SK-N-SH (cell line): Measurements from ENCODE around the gene ST6GALNAC3. TPM values are rescaled to one million over a fixed set of nuclear protein-coding genes. Genes with fewer than 3 reads are reported as not detected.

Experiments
- CTCF ChIA-PET: fragments of 300-600, 350-600 bp; formaldehyde crosslinking; extraction: SDS; loops from one replicate; lab custom pipeline; 2021; lab: Yijun Ruan, JAX
- POLR2A ChIA-PET: fragments of 350-600 bp; sonication (Branson Sonifier 250); formaldehyde crosslinking; extraction: SDS; loops from one replicate; lab custom pipeline; 2020; ENCODE audit warnings: antibody characterized with exemption, inconsistent platforms; lab: Yijun Ruan, JAX
- DNase-seq: peaks from one replicate; pipeline ENCODE4 v3.0.0; 2012
- H2AFZ ChIP-seq: fragments of 200-600 bp; sonication (generic); 2 replicates; pipeline ENCODE4 v1.8.1; 2016; ENCODE audit warnings: antibody characterized with exemption, mild to moderate bottlenecking, low read depth
- H3F3A ChIP-seq: fragments of 200-600 bp; sonication (generic); replicated peaks from 2 replicates; pipeline ENCODE3; 2016; ENCODE audit warnings: antibody characterized with exemption, mild to moderate bottlenecking; ENCODE audit not compliant: insufficient read depth
- H3K27ac ChIP-seq, 2 experiments: fragments of 200-500 bp in 1 of 2; fragments of 200-600 bp in 1 of 2; sonication (Bioruptor generic) in 1 of 2; sonication (generic), shearing (Covaris generic) in 1 of 2; 2 replicates each; pipeline versions ENCODE4 v1.5.1 to v1.6.1; 2014 to 2016; ENCODE audit warnings: low read depth in 2 of 2, inconsistent platforms in 1 of 2, low read length in 1 of 2, mild to moderate bottlenecking in 1 of 2, mixed read lengths in 1 of 2
- H3K27me3 ChIP-seq: fragments of 200-600 bp; sonication (generic), shearing (Covaris generic); 2 replicates; pipeline ENCODE4 v1.6.1; 2016; ENCODE audit warnings: mixed run types; ENCODE audit not compliant: insufficient read depth
- H3K36me3 ChIP-seq, 2 experiments: fragments of 200-500 bp in 1 of 2; fragments of 200-600 bp in 1 of 2; sonication (Bioruptor generic) in 1 of 2; sonication (generic) in 1 of 2; replicated peaks in 1 of 2; 2 replicates each; pipeline versions ENCODE3 to v1.5.1; 2014 to 2016; ENCODE audit warnings: low read length in 1 of 2, mild to moderate bottlenecking in 1 of 2; ENCODE audit not compliant: insufficient read depth in 2 of 2, control insufficient read depth in 1 of 2
- H3K4me1 ChIP-seq, 2 experiments: fragments of 200-500 bp in 1 of 2; fragments of 200-600 bp in 1 of 2; sonication (Bioruptor generic) in 1 of 2; sonication (generic), shearing (Covaris generic) in 1 of 2; 2 replicates each; pipeline versions ENCODE4 v1.5.1 to v1.6.1; 2014 to 2016; ENCODE audit warnings: low read depth in 1 of 2, low read length in 1 of 2, mixed run types in 1 of 2; ENCODE audit not compliant: insufficient read depth in 2 of 2, control insufficient read depth in 1 of 2
- H3K4me2 ChIP-seq: fragments of 200-600 bp; sonication (generic), shearing (Covaris generic); 2 replicates; pipeline ENCODE4 v1.6.1; 2017; ENCODE audit warnings: mixed run types
- H3K4me3 ChIP-seq, 2 experiments: fragments of 200-500 bp in 1 of 2; fragments of 200-600 bp in 1 of 2; sonication (Bioruptor generic) in 1 of 2; sonication (generic), shearing (Covaris generic) in 1 of 2; 2 replicates each; pipeline versions ENCODE4 v1.5.1 to v1.8.1; 2014 to 2016; ENCODE audit warnings: low read depth in 2 of 2, inconsistent platforms in 1 of 2, low read length in 1 of 2, mild to moderate bottlenecking in 1 of 2, mixed read lengths in 1 of 2, moderate library complexity in 1 of 2
- H3K79me2 ChIP-seq: fragments of 200-600 bp; sonication (generic); 2 replicates; pipeline ENCODE4 v1.8.1; 2017; ENCODE audit warnings: mild to moderate bottlenecking; ENCODE audit not compliant: insufficient read depth
- H3K9ac ChIP-seq: fragments of 200-600 bp; sonication (generic); 2 replicates; pipeline ENCODE4 v1.6.1; 2017; ENCODE audit warnings: mixed run types
- H3K9me2 ChIP-seq: fragments of 200-600 bp; sonication (generic); 2 replicates; pipeline ENCODE4 v1.6.1; 2017; ENCODE audit warnings: mixed run types
- H3K9me3 ChIP-seq: fragments of 200-600 bp; sonication (generic); 2 replicates; pipeline ENCODE4 v1.6.1; 2017; ENCODE audit warnings: mixed run types, mild to moderate bottlenecking, moderate library complexity
- H4K20me1 ChIP-seq: fragments of 200-600 bp; sonication (generic); 2 replicates; pipeline ENCODE4 v1.6.1; 2017; ENCODE audit warnings: mild to moderate bottlenecking, mixed run types; ENCODE audit not compliant: insufficient read depth
- CHD2 ChIP-seq: fragments of 150-350 bp; IDR thresholded peaks from 2 replicates; pipeline ENCODE4 v1.6.1; 2018; ENCODE audit warnings: low read length; ENCODE audit not compliant: partially characterized antibody
- ELF1 ChIP-seq: IDR thresholded peaks from 2 replicates; pipeline ENCODE4 v1.4.0; 2012
- EP300 ChIP-seq, 2 experiments: IDR thresholded peaks; 2 replicates each; pipeline versions ENCODE4 v1.4.0 to v1.6.1; 2012; ENCODE audit warnings: borderline replicate concordance in 1 of 2, low read depth in 1 of 2, low read length in 1 of 2
- EZH2phosphoT487 ChIP-seq: fragments of 200-600 bp; sonication (generic); IDR thresholded peaks from 2 replicates; pipeline ENCODE4 v1.6.1; 2017; ENCODE audit warnings: low read depth, mixed run types, mild to moderate bottlenecking, antibody characterized with exemption, moderate library complexity, borderline replicate concordance
- FOXJ3 ChIP-seq: sonication (generic); formaldehyde crosslinking; IDR thresholded peaks from 2 replicates; pipeline ENCODE4 v1.5.1; 2020; ENCODE audit warnings: mild to moderate bottlenecking, missing genetic modification reagents
- FOXM1 ChIP-seq: IDR thresholded peaks from 2 replicates; pipeline ENCODE4 v1.4.0; 2012; ENCODE audit warnings: low read depth, mild to moderate bottlenecking
- GABPA ChIP-seq: IDR thresholded peaks from 2 replicates; pipeline ENCODE4 v1.4.0; 2012; ENCODE audit warnings: low read depth, mild to moderate bottlenecking
- GATA2 ChIP-seq: sonication (generic); formaldehyde crosslinking; IDR thresholded peaks from 2 replicates; pipeline ENCODE4 v1.5.0; 2020; ENCODE audit warnings: mild to moderate bottlenecking, missing genetic modification reagents
- MXI1 ChIP-seq: IDR thresholded peaks from 2 replicates; pipeline ENCODE4 v1.6.1; 2012; ENCODE audit warnings: mild to moderate bottlenecking, low read depth, low read length, improper control_type of control experiment
- NFIC ChIP-seq: IDR thresholded peaks from 2 replicates; pipeline ENCODE4 v1.4.0; 2012; ENCODE audit warnings: borderline replicate concordance
- NRF1 ChIP-seq: IDR thresholded peaks from 2 replicates; pipeline ENCODE4 v1.6.1; 2012; ENCODE audit warnings: low read depth, mild to moderate bottlenecking, low read length
- POLR2AphosphoS5 ChIP-seq: IDR thresholded peaks from 2 replicates; pipeline ENCODE4 v1.6.1; 2012; ENCODE audit warnings: low read depth, low read length
- RCOR1 ChIP-seq: fragments of 150-350 bp; IDR thresholded peaks from 2 replicates; pipeline ENCODE4 v1.6.1; 2017; ENCODE audit warnings: antibody characterized with exemption, low read length
- RXRA ChIP-seq: IDR thresholded peaks from 2 replicates; pipeline ENCODE4 v1.4.0; 2012; ENCODE audit warnings: low read depth, mild to moderate bottlenecking, borderline replicate concordance
- SIN3A ChIP-seq: IDR thresholded peaks from 2 replicates; pipeline ENCODE4 v1.6.1; 2012; ENCODE audit warnings: low read depth, mild to moderate bottlenecking, low read length, moderate library complexity, borderline replicate concordance
- SMC3 ChIP-seq: IDR thresholded peaks from 2 replicates; pipeline ENCODE4 v1.6.1; 2012; ENCODE audit warnings: low read depth, low read length, improper control_type of control experiment
- YY1 ChIP-seq: IDR thresholded peaks from 2 replicates; pipeline ENCODE4 v1.4.0; 2012; ENCODE audit warnings: low read depth, mild to moderate bottlenecking
- WGBS: methylation state at CpG from one replicate; pipeline ENCODE4 v1.1.6; 2017; ENCODE audit warnings: low lambda C conversion rate; 5-methylcytosine and 5-hydroxymethylcytosine counted together
- polyA plus RNA-seq, 3 experiments: library from polyadenylated mRNA; depleted of rRNA; stranded (reverse); fragments of >200 nt; gene quantifications; 2 replicates each; pipeline ENCODE4 v1.2.3, GENCODE V29; 2012
- TF ChIP-seq, protein P1 (sequence below): IDR thresholded peaks from 2 replicates; pipeline ENCODE4 v1.4.0; 2012; ENCODE audit warnings: low read depth
- TF ChIP-seq, protein P2 (sequence below): IDR thresholded peaks from 2 replicates; pipeline ENCODE4 v1.4.0; 2012; ENCODE audit warnings: low read depth, borderline replicate concordance
- TF ChIP-seq, protein P3 (sequence below): IDR thresholded peaks from 2 replicates; pipeline ENCODE4 v1.4.0; 2012; ENCODE audit warnings: low read depth, borderline replicate concordance
- TF ChIP-seq, protein P4 (sequence below): IDR thresholded peaks from 2 replicates; pipeline ENCODE4 v1.6.1; 2012; ENCODE audit warnings: mild to moderate bottlenecking, low read depth, low read length, moderate library complexity
- TF ChIP-seq, protein P5 (sequence below): fragments of 200-600 bp; sonication (generic); IDR thresholded peaks from 2 replicates; pipeline ENCODE4 v1.6.1; 2017; ENCODE audit warnings: antibody characterized with exemption, mild to moderate bottlenecking, moderate library complexity

ST6GALNAC3 gene
- polyA plus RNA-seq, 1 of the 3 experiments (the other 2 are of a cell fraction), result 8.1 TPM

DNA sequence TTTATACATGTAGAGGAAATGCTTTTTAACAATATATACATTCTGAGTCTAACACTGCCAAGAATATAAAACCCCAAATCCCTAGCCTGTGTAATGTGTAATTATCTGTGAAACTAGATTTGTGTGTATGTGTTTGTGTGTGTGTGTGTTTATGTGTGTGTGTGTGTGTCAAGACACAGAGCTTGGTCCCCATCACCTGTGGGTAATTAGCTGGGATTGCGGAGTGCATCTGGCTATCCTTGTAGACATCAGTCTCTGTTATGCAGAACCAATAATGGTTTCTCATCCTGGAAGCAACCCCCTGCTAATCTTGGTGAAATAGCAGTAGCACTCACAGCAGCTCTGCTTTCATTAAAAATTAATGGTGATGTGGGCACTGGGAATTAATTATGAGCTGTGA, 26.3 kb upstream of the ST6GALNAC3 start:
- H3K9me3 ChIP-seq, result no peaks in the 10 kb centered on the region
- POLR2A ChIA-PET, result no interaction called here

DNA sequence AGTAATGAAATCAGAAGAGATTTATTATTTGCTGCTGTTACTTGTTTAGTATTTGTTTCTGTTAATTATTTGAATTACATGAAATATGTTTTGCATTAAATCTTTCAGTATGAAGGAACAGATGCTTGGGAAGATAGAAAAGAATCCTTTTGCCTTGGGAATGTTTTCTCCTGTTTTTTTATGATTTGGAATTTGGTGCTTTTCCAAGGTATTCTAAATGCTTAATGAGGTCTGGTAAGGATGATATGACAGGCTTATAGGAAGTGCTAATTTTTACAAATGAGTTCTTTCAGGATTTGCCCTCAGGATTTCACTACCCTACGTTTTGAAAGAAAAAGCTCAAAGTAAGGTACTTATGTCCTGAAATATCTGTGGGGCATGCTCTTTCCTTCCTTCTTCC, 25.6 kb upstream of the ST6GALNAC3 start:
- Histone ChIP-seq H2AFZ (no peak overlapping the region), H3K4me3 (no peak overlapping the region), H3K79me2 (no peaks in the 10 kb centered on the region), H3K9ac (no peak overlapping the region), H3K36me3 (no peaks in the 10 kb centered on the region), H4K20me1 (no peaks in the 10 kb centered on the region), H3K27ac (peak overlapping the region in 1 of 2 experiments; percentile 43; a peak in 2 of 4 replicates), H3K27me3 (no peaks in the 10 kb centered on the region), H3K4me2 (no peak overlapping the region), H3K9me3 (no peaks in the 10 kb centered on the region), H3K4me1 (peaks cover 0 to 40% of the 10 kb centered on the region in 2 experiments; a peak in 2 of 4 replicates), H3F3A (no peaks in the 10 kb centered on the region), H3K9me2 (no peaks in the 10 kb centered on the region)
- CTCF ChIA-PET, result interaction anchor here (0.9 kb wide), 1 partner anchor 21 kb away, joined by 3 read pairs; no protein-coding TSS in a partner anchor
- WGBS, result 48% methylated on average over 1 of the region's 1 CpG
- no peak for DNase-seq
- POLR2A ChIA-PET, result no interaction called here
- no peak for TF ChIP-seq GABPA
- TF ChIP-seq, protein P1, sequence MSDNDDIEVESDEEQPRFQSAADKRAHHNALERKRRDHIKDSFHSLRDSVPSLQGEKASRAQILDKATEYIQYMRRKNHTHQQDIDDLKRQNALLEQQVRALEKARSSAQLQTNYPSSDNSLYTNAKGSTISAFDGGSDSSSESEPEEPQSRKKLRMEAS, result no peak
- TF ChIP-seq, protein P2, sequence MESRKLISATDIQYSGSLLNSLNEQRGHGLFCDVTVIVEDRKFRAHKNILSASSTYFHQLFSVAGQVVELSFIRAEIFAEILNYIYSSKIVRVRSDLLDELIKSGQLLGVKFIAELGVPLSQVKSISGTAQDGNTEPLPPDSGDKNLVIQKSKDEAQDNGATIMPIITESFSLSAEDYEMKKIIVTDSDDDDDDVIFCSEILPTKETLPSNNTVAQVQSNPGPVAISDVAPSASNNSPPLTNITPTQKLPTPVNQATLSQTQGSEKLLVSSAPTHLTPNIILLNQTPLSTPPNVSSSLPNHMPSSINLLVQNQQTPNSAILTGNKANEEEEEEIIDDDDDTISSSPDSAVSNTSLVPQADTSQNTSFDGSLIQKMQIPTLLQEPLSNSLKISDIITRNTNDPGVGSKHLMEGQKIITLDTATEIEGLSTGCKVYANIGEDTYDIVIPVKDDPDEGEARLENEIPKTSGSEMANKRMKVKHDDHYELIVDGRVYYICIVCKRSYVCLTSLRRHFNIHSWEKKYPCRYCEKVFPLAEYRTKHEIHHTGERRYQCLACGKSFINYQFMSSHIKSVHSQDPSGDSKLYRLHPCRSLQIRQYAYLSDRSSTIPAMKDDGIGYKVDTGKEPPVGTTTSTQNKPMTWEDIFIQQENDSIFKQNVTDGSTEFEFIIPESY, result no peak
- TF ChIP-seq GATA2, result no peak
- TF ChIP-seq SIN3A, result no peak
- TF ChIP-seq, protein P3, sequence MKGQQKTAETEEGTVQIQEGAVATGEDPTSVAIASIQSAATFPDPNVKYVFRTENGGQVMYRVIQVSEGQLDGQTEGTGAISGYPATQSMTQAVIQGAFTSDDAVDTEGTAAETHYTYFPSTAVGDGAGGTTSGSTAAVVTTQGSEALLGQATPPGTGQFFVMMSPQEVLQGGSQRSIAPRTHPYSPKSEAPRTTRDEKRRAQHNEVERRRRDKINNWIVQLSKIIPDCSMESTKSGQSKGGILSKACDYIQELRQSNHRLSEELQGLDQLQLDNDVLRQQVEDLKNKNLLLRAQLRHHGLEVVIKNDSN, result no peak
- TF ChIP-seq EP300 (IDR thresholded peaks at IDR 0.05; ENCODE audit: borderline replicate concordance in 1 of 2, low read depth in 1 of 2, low read length in 1 of 2), result no peak
- TF ChIP-seq RXRA, result no peak
- no peak for TF ChIP-seq NFIC
- TF ChIP-seq, protein P4, sequence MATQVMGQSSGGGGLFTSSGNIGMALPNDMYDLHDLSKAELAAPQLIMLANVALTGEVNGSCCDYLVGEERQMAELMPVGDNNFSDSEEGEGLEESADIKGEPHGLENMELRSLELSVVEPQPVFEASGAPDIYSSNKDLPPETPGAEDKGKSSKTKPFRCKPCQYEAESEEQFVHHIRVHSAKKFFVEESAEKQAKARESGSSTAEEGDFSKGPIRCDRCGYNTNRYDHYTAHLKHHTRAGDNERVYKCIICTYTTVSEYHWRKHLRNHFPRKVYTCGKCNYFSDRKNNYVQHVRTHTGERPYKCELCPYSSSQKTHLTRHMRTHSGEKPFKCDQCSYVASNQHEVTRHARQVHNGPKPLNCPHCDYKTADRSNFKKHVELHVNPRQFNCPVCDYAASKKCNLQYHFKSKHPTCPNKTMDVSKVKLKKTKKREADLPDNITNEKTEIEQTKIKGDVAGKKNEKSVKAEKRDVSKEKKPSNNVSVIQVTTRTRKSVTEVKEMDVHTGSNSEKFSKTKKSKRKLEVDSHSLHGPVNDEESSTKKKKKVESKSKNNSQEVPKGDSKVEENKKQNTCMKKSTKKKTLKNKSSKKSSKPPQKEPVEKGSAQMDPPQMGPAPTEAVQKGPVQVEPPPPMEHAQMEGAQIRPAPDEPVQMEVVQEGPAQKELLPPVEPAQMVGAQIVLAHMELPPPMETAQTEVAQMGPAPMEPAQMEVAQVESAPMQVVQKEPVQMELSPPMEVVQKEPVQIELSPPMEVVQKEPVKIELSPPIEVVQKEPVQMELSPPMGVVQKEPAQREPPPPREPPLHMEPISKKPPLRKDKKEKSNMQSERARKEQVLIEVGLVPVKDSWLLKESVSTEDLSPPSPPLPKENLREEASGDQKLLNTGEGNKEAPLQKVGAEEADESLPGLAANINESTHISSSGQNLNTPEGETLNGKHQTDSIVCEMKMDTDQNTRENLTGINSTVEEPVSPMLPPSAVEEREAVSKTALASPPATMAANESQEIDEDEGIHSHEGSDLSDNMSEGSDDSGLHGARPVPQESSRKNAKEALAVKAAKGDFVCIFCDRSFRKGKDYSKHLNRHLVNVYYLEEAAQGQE, result no peak
- no peak for TF ChIP-seq POLR2AphosphoS5
- no peak for TF ChIP-seq NRF1
- TF ChIP-seq EZH2phosphoT487, result no peak
- TF ChIP-seq, protein P5, sequence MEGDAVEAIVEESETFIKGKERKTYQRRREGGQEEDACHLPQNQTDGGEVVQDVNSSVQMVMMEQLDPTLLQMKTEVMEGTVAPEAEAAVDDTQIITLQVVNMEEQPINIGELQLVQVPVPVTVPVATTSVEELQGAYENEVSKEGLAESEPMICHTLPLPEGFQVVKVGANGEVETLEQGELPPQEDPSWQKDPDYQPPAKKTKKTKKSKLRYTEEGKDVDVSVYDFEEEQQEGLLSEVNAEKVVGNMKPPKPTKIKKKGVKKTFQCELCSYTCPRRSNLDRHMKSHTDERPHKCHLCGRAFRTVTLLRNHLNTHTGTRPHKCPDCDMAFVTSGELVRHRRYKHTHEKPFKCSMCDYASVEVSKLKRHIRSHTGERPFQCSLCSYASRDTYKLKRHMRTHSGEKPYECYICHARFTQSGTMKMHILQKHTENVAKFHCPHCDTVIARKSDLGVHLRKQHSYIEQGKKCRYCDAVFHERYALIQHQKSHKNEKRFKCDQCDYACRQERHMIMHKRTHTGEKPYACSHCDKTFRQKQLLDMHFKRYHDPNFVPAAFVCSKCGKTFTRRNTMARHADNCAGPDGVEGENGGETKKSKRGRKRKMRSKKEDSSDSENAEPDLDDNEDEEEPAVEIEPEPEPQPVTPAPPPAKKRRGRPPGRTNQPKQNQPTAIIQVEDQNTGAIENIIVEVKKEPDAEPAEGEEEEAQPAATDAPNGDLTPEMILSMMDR, result no peak
- no peak for TF ChIP-seq RCOR1

More for the DNA sequence above, 26.3 kb upstream of the ST6GALNAC3 start:
- Histone ChIP-seq H3K4me3 (no peak overlapping the region), H3K27me3 (no peaks in the 10 kb centered on the region), H3K4me2 (no peak overlapping the region), H3K36me3 (no peaks in the 10 kb centered on the region), H3K27ac (peak overlapping the region in 1 of 2 experiments; percentile 43; a peak in 2 of 4 replicates), H3K4me1 (peaks cover 0 to 33% of the 10 kb centered on the region in 2 experiments; a peak in 2 of 4 replicates), H3F3A (no peaks in the 10 kb centered on the region), H3K79me2 (no peaks in the 10 kb centered on the region), H4K20me1 (no peaks in the 10 kb centered on the region), H2AFZ (no peak overlapping the region), H3K9me2 (no peaks in the 10 kb centered on the region), H3K9ac (no peak overlapping the region)
- peak; percentile 48 for DNase-seq
- CTCF ChIA-PET, result no interaction called here
- WGBS, result 82% methylated on average over 1 of the region's 1 CpG
- TF ChIP-seq FOXM1 (no peak), NFIC (no peak), ELF1 (no peak), GATA2 (peak; percentile 65), EP300 (IDR thresholded peaks at IDR 0.05; ENCODE audit: borderline replicate concordance in 1 of 2, low read depth in 1 of 2, low read length in 1 of 2) (peak in 1 of 2 experiments; percentile 67; a peak in 1 of 4 replicates), SMC3 (no peak), CHD2 (peak; percentile 32), FOXJ3 (CRISPR knock-in tag) (peak; percentile 66), YY1 (no peak), MXI1 (no peak)
